Measurements from ENCODE around the gene HPCA.

The HPCA gene

GRCh38 chr1:32892368-32893197, 6.3 kb downstream of the HPCA start:
- peak in 1 of 2 experiments; percentile 20 for TF ChIP-seq CTCF (IDR thresholded peaks at IDR 0.05)
- H3K27ac ChIP-seq = no peak overlapping the region

GRCh38 chr1:32893198-32894018, 7.1 kb downstream of the HPCA start:
- intact Hi-C loops (cut with DNase I; ENCODE audit: low total_unique reads) = no loop called here
- DNase-seq = peak in 1 of 2 donors; percentile 69
- Histone ChIP-seq H3K27ac (no peak overlapping the region), H3K27me3 (peaks cover 0 to 50% of the 10 kb centered on the region in 2 donors), H3K4me1 (peaks cover 0 to 18% (median 13%) of the 10 kb centered on the region in 4 donors), H3K36me3 (peaks cover 0 to 17% (median 0%) of the 10 kb centered on the region in 3 donors), H3K9me3 (no peaks in the 10 kb centered on the region), H3K4me3 (peak overlapping the region; percentile 31 to 47)
- TF ChIP-seq CTCF (IDR thresholded peaks at IDR 0.05) = no peak

More at GRCh38 chr1:32892368-32893197, 6.3 kb downstream of the HPCA start:
- H3K4me1 ChIP-seq = peaks cover 0 to 18% (median 13%) of the 10 kb centered on the region in 4 donors
- intact Hi-C loops (cut with DNase I; ENCODE audit: low total_unique reads) = no loop called here
- DNase-seq = peak in 1 of 2 donors; percentile 48
- peak overlapping the region; percentile 31 to 47 for H3K4me3 ChIP-seq
- peaks cover 0 to 17% (median 0%) of the 10 kb centered on the region in 3 donors for H3K36me3 ChIP-seq
- no peaks in the 10 kb centered on the region for H3K9me3 ChIP-seq
- peaks cover 0 to 58% of the 10 kb centered on the region in 2 donors for H3K27me3 ChIP-seq

- Histone ChIP-seq H3K4me3 (no peak overlapping the region), H3K27ac (no peak overlapping the region), H3K4me1 (peaks cover 0 to 18% (median 13%) of the 10 kb centered on the region in 4 donors), H3K36me3 (peaks cover 0 to 17% (median 0%) of the 10 kb centered on the region in 3 donors), H3K9me3 (no peaks in the 10 kb centered on the region), H3K27me3 (peaks cover 0 to 45% of the 10 kb centered on the region in 2 donors)
- peak in 1 of 2 donors; percentile 62 for DNase-seq
- intact Hi-C loops (cut with DNase I; ENCODE audit: low total_unique reads) = no loop called here
- TF ChIP-seq CTCF (IDR thresholded peaks at IDR 0.05) = no peak
These were observed 7.8 kb downstream of the HPCA start for GRCh38 chr1:32894019-32894600.

- H3K27me3 ChIP-seq = peaks cover 0 to 45% of the 10 kb centered on the region in 2 donors
- no peak for TF ChIP-seq CTCF (IDR thresholded peaks at IDR 0.05)
- H3K36me3 ChIP-seq = peaks cover 0 to 17% (median 0%) of the 10 kb centered on the region in 3 donors
- H3K4me3 ChIP-seq = no peak overlapping the region
- H3K4me1 ChIP-seq = peaks cover 0 to 19% (median 13%) of the 10 kb centered on the region in 4 donors
- no peak overlapping the region for H3K27ac ChIP-seq
- H3K9me3 ChIP-seq = no peaks in the 10 kb centered on the region
- DNase-seq = peak in 1 of 2 donors; percentile 59
- intact Hi-C loops (cut with DNase I; ENCODE audit: low total_unique reads) = no loop called here
These were observed 8.4 kb downstream of the HPCA start for GRCh38 chr1:32894681-32895080.
